Adrenal gland (tissue), 5 donors: ENCODE data around the gene FAM117B.

Source experiments
- POLR2A ChIP-seq, 2 donors: fragments of 450-650 bp; IDR thresholded peaks; one replicate each; pipeline ENCODE4 v1.6.1; 2017; ENCODE audit warnings: antibody characterized with exemption in 2 of 2, mild to moderate bottlenecking in 2 of 2, moderate library complexity in 1 of 2
- TF ChIP-seq, protein P1 (sequence below), 6 experiments: fragments of 450-650 bp in 4 of 6; fragments of 200-600 bp in 2 of 6; sonication (generic) in 1 of 6; IDR thresholded peaks; 1 replicate in 5 of 6; 2 replicates in 1 of 6; pipeline versions ENCODE4 v1.5.1 to v1.8.0; 2016 to 2021; ENCODE audit warnings: antibody characterized with exemption in 6 of 6, mild to moderate bottlenecking in 2 of 6, moderate library complexity in 1 of 6
- donor health status: DM: no; HTN: no; CAD: no.

DNA sequence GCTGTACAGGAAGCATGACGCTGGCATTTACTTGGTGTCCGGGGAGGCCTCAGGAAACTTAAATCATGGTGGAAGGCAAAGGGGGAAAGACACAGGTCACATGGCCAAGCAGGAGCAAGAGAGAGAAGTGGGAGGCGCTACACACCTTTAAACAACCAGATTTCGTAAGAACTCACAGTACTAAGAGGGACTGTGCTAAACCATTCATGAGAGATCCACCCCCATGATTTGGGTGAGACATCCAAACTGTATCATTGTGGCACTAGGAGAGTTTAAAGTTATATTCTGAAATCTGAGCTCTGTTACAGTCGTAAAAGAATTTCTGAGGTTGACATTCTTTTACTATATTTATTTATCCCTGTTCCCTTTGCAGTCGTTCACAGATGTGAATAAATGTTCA lies 120.2 kb downstream of the FAM117B start:
- TF ChIP-seq, protein P1, sequence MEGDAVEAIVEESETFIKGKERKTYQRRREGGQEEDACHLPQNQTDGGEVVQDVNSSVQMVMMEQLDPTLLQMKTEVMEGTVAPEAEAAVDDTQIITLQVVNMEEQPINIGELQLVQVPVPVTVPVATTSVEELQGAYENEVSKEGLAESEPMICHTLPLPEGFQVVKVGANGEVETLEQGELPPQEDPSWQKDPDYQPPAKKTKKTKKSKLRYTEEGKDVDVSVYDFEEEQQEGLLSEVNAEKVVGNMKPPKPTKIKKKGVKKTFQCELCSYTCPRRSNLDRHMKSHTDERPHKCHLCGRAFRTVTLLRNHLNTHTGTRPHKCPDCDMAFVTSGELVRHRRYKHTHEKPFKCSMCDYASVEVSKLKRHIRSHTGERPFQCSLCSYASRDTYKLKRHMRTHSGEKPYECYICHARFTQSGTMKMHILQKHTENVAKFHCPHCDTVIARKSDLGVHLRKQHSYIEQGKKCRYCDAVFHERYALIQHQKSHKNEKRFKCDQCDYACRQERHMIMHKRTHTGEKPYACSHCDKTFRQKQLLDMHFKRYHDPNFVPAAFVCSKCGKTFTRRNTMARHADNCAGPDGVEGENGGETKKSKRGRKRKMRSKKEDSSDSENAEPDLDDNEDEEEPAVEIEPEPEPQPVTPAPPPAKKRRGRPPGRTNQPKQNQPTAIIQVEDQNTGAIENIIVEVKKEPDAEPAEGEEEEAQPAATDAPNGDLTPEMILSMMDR (IDR thresholded peaks at IDR 0.05), result no peak
- no peak for TF ChIP-seq POLR2A (IDR thresholded peaks at IDR 0.05)
